H1 (cell line): ENCODE data around the gene PRPF39.

Experiments used
- CREB1 ChIP-seq: IDR thresholded peaks from 2 replicates; pipeline ENCODE4 v1.6.1; 2012; ENCODE audit warnings: inconsistent platforms
- MAFK ChIP-seq: IDR thresholded peaks from 2 replicates; pipeline ENCODE4 v1.6.1; 2012; ENCODE audit warnings: low read depth, mild to moderate bottlenecking, improper control_type of control experiment, low read length
- POLR2A ChIP-seq, 2 experiments: IDR thresholded peaks; 1 replicate in 1 of 2; 2 replicates in 1 of 2; pipeline ENCODE4 v1.6.1; 2011; ENCODE audit warnings: low read depth in 2 of 2, low read length in 2 of 2, mild to moderate bottlenecking in 2 of 2; ENCODE audit errors: control extremely low read depth in 1 of 2
- SRF ChIP-seq: IDR thresholded peaks from 2 replicates; pipeline ENCODE4 v1.6.1; 2011; ENCODE audit warnings: mild to moderate bottlenecking, low read depth, low read length, moderate library complexity
- TEAD4 ChIP-seq: IDR thresholded peaks from 2 replicates; pipeline ENCODE4 v1.6.1; 2012; ENCODE audit warnings: low read depth, low read length, inconsistent platforms, mixed read lengths
- YY1 ChIP-seq: IDR thresholded peaks from 2 replicates; pipeline ENCODE4 v1.6.1; 2011; ENCODE audit warnings: low read depth, mild to moderate bottlenecking, low read length
- TF ChIP-seq, protein P1 (sequence below), 3 experiments: IDR thresholded peaks; 1 replicate in 2 of 3; 2 replicates in 1 of 3; pipeline versions ENCODE4 v1.5.1 to v1.6.1; 2011; ENCODE audit warnings: low read length in 3 of 3, mild to moderate bottlenecking in 3 of 3, inconsistent platforms in 2 of 3, low read depth in 1 of 3, moderate library complexity in 1 of 3; ENCODE audit not compliant: insufficient read depth in 1 of 3; ENCODE audit errors: control extremely low read depth in 1 of 3
- TF ChIP-seq, protein P2 (sequence below): IDR thresholded peaks from 2 replicates; pipeline ENCODE4 v1.6.1; 2011; ENCODE audit warnings: low read depth, mild to moderate bottlenecking, low read length; ENCODE audit not compliant: insufficient read depth

DNA sequence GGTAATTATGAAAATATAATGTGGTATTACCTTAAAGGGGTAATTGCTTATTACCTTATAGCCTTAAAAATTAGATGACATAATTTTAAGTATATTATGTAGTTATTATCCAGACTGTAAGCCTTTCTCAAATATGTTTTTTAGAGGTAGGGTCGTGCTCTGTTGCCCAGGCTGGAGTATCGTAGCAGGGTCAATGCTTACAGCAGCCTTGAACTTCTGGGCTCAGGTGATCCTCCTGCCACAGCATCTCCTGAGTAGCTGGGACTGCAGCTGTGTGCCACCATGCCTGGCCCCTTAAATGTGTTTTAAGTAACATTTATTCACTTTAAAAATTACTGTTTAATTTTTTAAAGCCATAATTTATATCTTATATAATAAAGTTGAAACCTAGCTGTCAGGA lies 10.4 kb downstream of the PRPF39 start:
- TF ChIP-seq, protein P1, sequence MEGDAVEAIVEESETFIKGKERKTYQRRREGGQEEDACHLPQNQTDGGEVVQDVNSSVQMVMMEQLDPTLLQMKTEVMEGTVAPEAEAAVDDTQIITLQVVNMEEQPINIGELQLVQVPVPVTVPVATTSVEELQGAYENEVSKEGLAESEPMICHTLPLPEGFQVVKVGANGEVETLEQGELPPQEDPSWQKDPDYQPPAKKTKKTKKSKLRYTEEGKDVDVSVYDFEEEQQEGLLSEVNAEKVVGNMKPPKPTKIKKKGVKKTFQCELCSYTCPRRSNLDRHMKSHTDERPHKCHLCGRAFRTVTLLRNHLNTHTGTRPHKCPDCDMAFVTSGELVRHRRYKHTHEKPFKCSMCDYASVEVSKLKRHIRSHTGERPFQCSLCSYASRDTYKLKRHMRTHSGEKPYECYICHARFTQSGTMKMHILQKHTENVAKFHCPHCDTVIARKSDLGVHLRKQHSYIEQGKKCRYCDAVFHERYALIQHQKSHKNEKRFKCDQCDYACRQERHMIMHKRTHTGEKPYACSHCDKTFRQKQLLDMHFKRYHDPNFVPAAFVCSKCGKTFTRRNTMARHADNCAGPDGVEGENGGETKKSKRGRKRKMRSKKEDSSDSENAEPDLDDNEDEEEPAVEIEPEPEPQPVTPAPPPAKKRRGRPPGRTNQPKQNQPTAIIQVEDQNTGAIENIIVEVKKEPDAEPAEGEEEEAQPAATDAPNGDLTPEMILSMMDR (IDR thresholded peaks at IDR 0.05; ENCODE audit: control extremely low read depth in 1 of 3, insufficient read depth in 1 of 3, low read depth in 1 of 3, low read length in 3 of 3), result no peak
- TF ChIP-seq CREB1 (no peak), TEAD4 (no peak), YY1 (no peak), POLR2A (IDR thresholded peaks at IDR 0.05; ENCODE audit: control extremely low read depth in 1 of 2, low read depth in 2 of 2, low read length in 2 of 2) (no peak), MAFK (no peak), SRF (no peak)
- TF ChIP-seq, protein P2, sequence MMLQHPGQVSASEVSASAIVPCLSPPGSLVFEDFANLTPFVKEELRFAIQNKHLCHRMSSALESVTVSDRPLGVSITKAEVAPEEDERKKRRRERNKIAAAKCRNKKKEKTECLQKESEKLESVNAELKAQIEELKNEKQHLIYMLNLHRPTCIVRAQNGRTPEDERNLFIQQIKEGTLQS, result no peak
